H9 (cell line): ENCODE measurements around the gene TRABD2B. TPM values are rescaled to one million over a fixed set of nuclear protein-coding genes. Genes with fewer than 3 reads are reported as not detected.

Experiments used
- DNase-seq: peaks from one replicate; pipeline ENCODE4 v3.0.0-alpha.2; 2017
- H2AFZ ChIP-seq: one replicate; pipeline ENCODE4 v1.6.1; 2013; ENCODE audit warnings: mild to moderate bottlenecking, low read length, control low read depth, moderate library complexity
- H2AK5ac ChIP-seq: 2 replicates; pipeline ENCODE4 v1.6.1; 2013; ENCODE audit warnings: low read length, control low read depth, mixed read lengths; ENCODE audit not compliant: insufficient read length
- H2BK120ac ChIP-seq: one replicate; pipeline ENCODE4 v1.6.1; 2013; ENCODE audit warnings: low read depth, mild to moderate bottlenecking, low read length, control low read depth, inconsistent platforms; ENCODE audit not compliant: poor library complexity, severe bottlenecking
- H2BK12ac ChIP-seq: 2 replicates; pipeline ENCODE4 v1.6.1; 2013; ENCODE audit warnings: low read length, control low read depth, mixed read lengths, low read depth; ENCODE audit not compliant: insufficient read length
- H2BK15ac ChIP-seq: 2 replicates; pipeline ENCODE4 v1.6.1; 2013; ENCODE audit warnings: low read depth, low read length, control low read depth
- H2BK20ac ChIP-seq: one replicate; pipeline ENCODE4 v1.6.1; 2013; ENCODE audit warnings: low read depth, mild to moderate bottlenecking, low read length, control low read depth, inconsistent platforms; ENCODE audit not compliant: poor library complexity, severe bottlenecking
- H2BK5ac ChIP-seq: 2 replicates; pipeline ENCODE4 v1.6.1; 2013; ENCODE audit warnings: low read length, control low read depth, mixed read lengths; ENCODE audit not compliant: insufficient read length
- H3K14ac ChIP-seq: 2 replicates; pipeline ENCODE4 v1.6.1; 2013; ENCODE audit warnings: low read length, control low read depth; ENCODE audit not compliant: insufficient read depth
- H3K18ac ChIP-seq: 2 replicates; pipeline ENCODE4 v1.6.1; 2013; ENCODE audit warnings: low read depth, mild to moderate bottlenecking, mixed read lengths, low read length, control low read depth; ENCODE audit not compliant: insufficient read length
- H3K23ac ChIP-seq: 2 replicates; pipeline ENCODE4 v1.6.1; 2013; ENCODE audit warnings: low read length, control low read depth, mixed read lengths, low read depth; ENCODE audit not compliant: insufficient read length
- H3K23me2 ChIP-seq: 2 replicates; pipeline ENCODE4 v1.6.1; 2013; ENCODE audit warnings: low read depth, mild to moderate bottlenecking, mixed read lengths, low read length, control low read depth; ENCODE audit not compliant: insufficient read length, poor library complexity, severe bottlenecking
- H3K27ac ChIP-seq: 2 replicates; pipeline ENCODE4 v1.5.1; 2013; ENCODE audit warnings: low read length, control low read depth, mixed read lengths, low read depth; ENCODE audit not compliant: insufficient read length
- H3K27me3 ChIP-seq: 2 replicates; pipeline ENCODE4 v1.6.1; 2013; ENCODE audit warnings: low read length, control low read depth, inconsistent platforms; ENCODE audit not compliant: insufficient read depth
- H3K4ac ChIP-seq: 2 replicates; pipeline ENCODE4 v1.6.1; 2013; ENCODE audit warnings: low read depth, mild to moderate bottlenecking, control low read depth, inconsistent platforms, low read length, moderate library complexity
- H3K4me1 ChIP-seq: 2 replicates; pipeline ENCODE4 v1.6.1; 2013; ENCODE audit warnings: low read length, control low read depth, inconsistent platforms; ENCODE audit not compliant: insufficient read depth
- H3K4me2 ChIP-seq: 2 replicates; pipeline ENCODE4 v1.6.1; 2013; ENCODE audit warnings: low read length, control low read depth, mixed read lengths; ENCODE audit not compliant: insufficient read length, insufficient read depth
- H3K56ac ChIP-seq: 2 replicates; pipeline ENCODE4 v1.6.1; 2013; ENCODE audit warnings: low read depth, mild to moderate bottlenecking, mixed read lengths, low read length, control low read depth; ENCODE audit not compliant: insufficient read length
- H3K79me1 ChIP-seq: 2 replicates; pipeline ENCODE4 v1.6.1; 2013; ENCODE audit warnings: low read depth, mild to moderate bottlenecking, moderate library complexity, low read length, control low read depth, inconsistent platforms; ENCODE audit not compliant: insufficient read depth, poor library complexity, severe bottlenecking
- H3K79me2 ChIP-seq: 2 replicates; pipeline ENCODE4 v1.6.1; 2013; ENCODE audit warnings: low read length, control low read depth, inconsistent platforms; ENCODE audit not compliant: insufficient read depth
- H3K9ac ChIP-seq: 2 replicates; pipeline ENCODE4 v1.6.1; 2013; ENCODE audit warnings: low read length, control low read depth, mixed read lengths; ENCODE audit not compliant: insufficient read length; ENCODE audit errors: extremely low read depth
- H3K9me3 ChIP-seq: one replicate; pipeline ENCODE4 v1.6.1; 2013; ENCODE audit warnings: low read depth, low read length, inconsistent platforms; ENCODE audit not compliant: control insufficient read depth
- H3T11ph ChIP-seq: one replicate; pipeline ENCODE4 v1.6.1; 2013; ENCODE audit warnings: mild to moderate bottlenecking, low read length, control low read depth, inconsistent platforms
- H4K20me1 ChIP-seq: one replicate; pipeline ENCODE4 v1.6.1; 2013; ENCODE audit not compliant: control insufficient read depth, insufficient read length, insufficient read depth
- H4K5ac ChIP-seq: 2 replicates; pipeline ENCODE4 v1.6.1; 2013; ENCODE audit warnings: low read depth, mild to moderate bottlenecking, mixed read lengths, low read length, control low read depth; ENCODE audit not compliant: insufficient read length
- H4K8ac ChIP-seq: replicated peaks from 2 replicates; pipeline ENCODE4 v1.6.1; 2013; ENCODE audit warnings: low read length, control low read depth, mixed read lengths, low read depth; ENCODE audit not compliant: insufficient read length
- H4K91ac ChIP-seq: 2 replicates; pipeline ENCODE4 v1.6.1; 2013; ENCODE audit warnings: low read depth, mild to moderate bottlenecking, moderate library complexity, mixed read lengths, low read length, control low read depth; ENCODE audit not compliant: insufficient read length
- H3K27ac Mint-ChIP-seq, 3 experiments: 2 replicates in 2 of 3; 3 replicates in 1 of 3; pipeline ENCODE4 v1.8.0; 2020 to 2021; ENCODE audit warnings: mixed read lengths in 3 of 3, mild to moderate bottlenecking in 1 of 3, moderate library complexity in 1 of 3
- H3K27me3 Mint-ChIP-seq: 2 replicates; pipeline ENCODE4 v1.8.0; 2021; ENCODE audit warnings: low read depth, mild to moderate bottlenecking, moderate library complexity, mixed read lengths
- H3K36me3 Mint-ChIP-seq, 3 experiments: 2 replicates in 2 of 3; 3 replicates in 1 of 3; pipeline ENCODE4 v1.8.0; 2020 to 2021; ENCODE audit warnings: low read depth in 3 of 3, mixed read lengths in 3 of 3; ENCODE audit not compliant: insufficient read depth in 1 of 3
- H3K4me1 Mint-ChIP-seq, 2 experiments: 2 replicates each; pipeline ENCODE4 v1.8.0; 2020; ENCODE audit warnings: mixed read lengths in 2 of 2
- H3K4me3 Mint-ChIP-seq, 2 experiments: 2 replicates in 1 of 2; 3 replicates in 1 of 2; pipeline ENCODE4 v1.8.0; 2020 to 2021; ENCODE audit warnings: mild to moderate bottlenecking in 2 of 2, mixed read lengths in 2 of 2, moderate library complexity in 1 of 2
- H3K9me3 Mint-ChIP-seq, 2 experiments: 2 replicates in 1 of 2; 3 replicates in 1 of 2; pipeline ENCODE4 v1.8.0; 2020; ENCODE audit warnings: mild to moderate bottlenecking in 2 of 2, mixed read lengths in 2 of 2, moderate library complexity in 1 of 2
- CTCF ChIP-seq: fragments of 200-600 bp; sonication (generic); conservative IDR thresholded peaks from 3 replicates; pipeline ENCODE4 v1.8.0; 2021; ENCODE audit warnings: antibody characterized with exemption, mild to moderate bottlenecking
- WGBS: extraction: QIAGEN DNeasy Blood & Tissue Kit; methylation state at CpG from one replicate; pipeline ENCODE4 v1.1.7; 2013; ENCODE audit warnings: missing lambda C conversion rate, low lambda C conversion rate, mixed read lengths; ENCODE audit not compliant: insufficient read length; ENCODE audit errors: extremely low coverage; 5-methylcytosine and 5-hydroxymethylcytosine counted together
- total RNA-seq: library from RNA; stranded (reverse); gene quantifications from 2 replicates; pipeline ENCODE4 v1.2.1, GENCODE V29; 2021

Gene TRABD2B
- total RNA-seq, 1 experiment from 2014 or later = 2.3 TPM

DNA sequence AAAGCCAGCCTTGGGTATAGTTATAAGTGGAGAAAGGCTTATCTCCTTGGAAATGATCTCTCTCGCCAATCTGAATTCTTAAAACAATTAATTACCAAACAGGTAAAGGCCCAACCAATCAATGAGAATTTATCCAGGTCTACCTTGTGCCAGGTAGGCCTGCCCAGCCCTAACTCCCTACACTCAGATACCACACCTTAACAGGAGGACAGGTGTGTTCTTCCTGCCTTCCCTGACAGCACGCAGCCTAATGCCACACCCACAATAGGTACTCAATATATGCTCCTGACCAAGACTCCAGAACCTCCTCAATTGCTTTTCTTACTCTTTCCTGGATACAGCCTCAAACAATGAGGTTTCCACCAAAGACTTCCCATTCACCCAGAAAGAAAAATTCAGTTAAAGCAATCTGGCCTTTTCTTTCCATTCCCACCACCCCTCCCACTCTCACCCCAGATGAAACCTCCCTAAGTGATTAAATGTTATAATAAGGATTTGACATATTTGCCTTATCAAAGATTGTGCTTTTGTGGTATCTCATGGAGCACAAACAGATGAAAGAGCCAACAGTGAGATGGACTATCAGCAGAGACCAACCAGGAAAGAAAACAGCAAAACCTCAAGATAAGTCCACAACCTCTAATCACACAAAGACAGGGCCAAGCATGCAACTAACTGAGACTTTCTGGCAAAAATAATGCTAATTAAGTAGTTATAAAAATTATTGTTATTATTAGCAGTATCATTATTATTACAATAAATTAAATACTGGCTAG, 25.6 kb downstream of the TRABD2B start:
- Histone ChIP-seq H3T11ph (no peak overlapping the region), H4K91ac (no peak overlapping the region), H4K5ac (no peak overlapping the region), H3K18ac (no peak overlapping the region), H3K4ac (no peak overlapping the region), H2BK20ac (no peak overlapping the region), H3K23ac (peak overlapping the region; percentile 79), H2BK15ac (no peak overlapping the region), H4K8ac (no peak overlapping the region), H2BK12ac (no peak overlapping the region), H3K14ac (no peak overlapping the region), H3K56ac (no peak overlapping the region), H3K9me3 (no peaks in the 10 kb centered on the region), H3K9ac (no peak overlapping the region), H3K23me2 (no peaks in the 10 kb centered on the region), H2BK5ac (no peak overlapping the region), H3K79me1 (no peaks in the 10 kb centered on the region), H4K20me1 (peaks cover 3% of the 10 kb centered on the region), H3K4me2 (no peak overlapping the region), H3K4me1 (no peaks in the 10 kb centered on the region), H2AK5ac (no peak overlapping the region), H2BK120ac (no peak overlapping the region), H3K27ac (no peak overlapping the region), H3K27me3 (no peaks in the 10 kb centered on the region), H3K79me2 (no peaks in the 10 kb centered on the region), H2AFZ (no peak overlapping the region)
- DNase-seq = no peak
- Mint-ChIP-seq H3K4me1 (peaks cover 4 to 6% of the 10 kb centered on the region in 2 experiments), H3K9me3 (no peaks in the 10 kb centered on the region), H3K36me3 (peaks cover 0 to 2% (median 0%) of the 10 kb centered on the region in 3 experiments; a peak in 2 of 7 replicates), H3K27ac (no peak overlapping the region), H3K27me3 (peaks cover 1% of the 10 kb centered on the region; the same call in 1 of the 2 replicates), H3K4me3 (no peak overlapping the region)
- TF ChIP-seq CTCF = no peak
- no CpG with 5 or more reads among the region's 2 CpGs for WGBS
